GM12891 (cell line): ENCODE measurements around the gene TFF3.

ENCODE experiments used
- DNase-seq: peaks from one replicate; pipeline ENCODE4 v3.0.0; 2011; ENCODE audit warnings: low spot score; ENCODE audit not compliant: insufficient read length
- FAIRE-seq: peaks from 2 replicates; lab custom pipeline; 2011; peaks lifted over from hg19 to GRCh38; lab: Jason Lieb, UNC
- PAX5 ChIP-seq: IDR thresholded peaks from 2 replicates; pipeline ENCODE4 v1.6.1; 2011; ENCODE audit warnings: low read length, moderate library complexity, mild to moderate bottlenecking; ENCODE audit not compliant: insufficient read depth, severe bottlenecking
- POLR2A ChIP-seq: IDR thresholded peaks from 2 replicates; pipeline ENCODE4 v1.6.1; 2011; ENCODE audit warnings: low read depth, low read length, control low read depth
- POLR2AphosphoS5 ChIP-seq: IDR thresholded peaks from 2 replicates; pipeline ENCODE4 v1.6.1; 2011; ENCODE audit warnings: low read depth, low read length, control low read depth
- POU2F2 ChIP-seq: IDR thresholded peaks from 2 replicates; pipeline ENCODE4 v1.6.1; 2011; ENCODE audit warnings: low read depth, mild to moderate bottlenecking, control low read depth, low read length, moderate library complexity
- SPI1 ChIP-seq: IDR thresholded peaks from 2 replicates; pipeline ENCODE4 v1.6.1; 2011; ENCODE audit warnings: low read depth, low read length, control low read depth
- TAF1 ChIP-seq: IDR thresholded peaks from 2 replicates; pipeline ENCODE4 v1.6.1; 2011; ENCODE audit warnings: low read depth, low read length, control low read depth

TFF3 gene

DNA sequence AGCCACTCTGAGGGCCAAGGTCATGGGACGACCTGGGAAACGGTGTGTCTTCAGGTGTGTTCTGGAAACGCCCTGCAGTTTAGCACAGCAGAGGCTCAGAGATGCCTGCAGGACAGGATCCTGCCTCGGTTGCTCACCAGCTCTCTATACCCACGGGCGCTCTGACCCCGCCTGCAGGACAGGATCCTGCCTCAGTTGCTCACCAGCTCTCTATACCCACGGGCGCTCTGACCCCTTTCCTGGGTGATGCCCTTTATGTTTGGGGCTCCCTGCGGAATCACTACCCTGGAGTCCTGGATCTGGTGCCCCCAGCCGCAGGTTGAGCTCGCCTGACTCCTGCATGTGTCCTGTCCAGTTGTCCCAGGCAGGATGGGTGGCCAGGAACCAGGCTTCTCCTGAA lies 32.5 kb downstream of the TFF3 start:
- DNase-seq: no peak
- FAIRE-seq: no peak
- TF ChIP-seq PAX5: no peak
- no peak for TF ChIP-seq SPI1
- no peak for TF ChIP-seq POU2F2
- TF ChIP-seq TAF1: no peak
- no peak for TF ChIP-seq POLR2A
- no peak for TF ChIP-seq POLR2AphosphoS5

DNA sequence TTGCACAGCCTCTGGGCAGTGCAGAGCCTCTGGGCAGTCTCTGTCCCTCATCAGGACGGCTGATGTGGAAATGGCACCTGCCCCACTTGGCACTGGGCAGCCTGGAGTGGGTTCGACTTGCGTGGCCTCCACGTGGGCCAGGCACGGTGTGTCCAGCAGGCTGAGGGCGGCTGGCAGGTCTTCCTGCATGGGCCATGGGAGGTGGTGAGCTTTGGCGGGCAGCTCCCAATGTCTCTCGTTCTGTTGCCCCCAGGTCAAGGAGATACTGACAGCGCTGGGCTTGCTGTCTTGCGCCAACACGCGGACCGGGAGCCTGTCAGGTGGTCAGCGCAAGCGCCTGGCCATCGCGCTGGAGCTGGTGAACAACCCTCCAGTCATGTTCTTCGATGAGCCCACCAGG lies 33.2 kb downstream of the TFF3 start:
- TF ChIP-seq SPI1: no peak
- no peak for TF ChIP-seq POU2F2
- no peak for TF ChIP-seq POLR2A
- FAIRE-seq (no peak), DNase-seq (no peak)

DNA sequence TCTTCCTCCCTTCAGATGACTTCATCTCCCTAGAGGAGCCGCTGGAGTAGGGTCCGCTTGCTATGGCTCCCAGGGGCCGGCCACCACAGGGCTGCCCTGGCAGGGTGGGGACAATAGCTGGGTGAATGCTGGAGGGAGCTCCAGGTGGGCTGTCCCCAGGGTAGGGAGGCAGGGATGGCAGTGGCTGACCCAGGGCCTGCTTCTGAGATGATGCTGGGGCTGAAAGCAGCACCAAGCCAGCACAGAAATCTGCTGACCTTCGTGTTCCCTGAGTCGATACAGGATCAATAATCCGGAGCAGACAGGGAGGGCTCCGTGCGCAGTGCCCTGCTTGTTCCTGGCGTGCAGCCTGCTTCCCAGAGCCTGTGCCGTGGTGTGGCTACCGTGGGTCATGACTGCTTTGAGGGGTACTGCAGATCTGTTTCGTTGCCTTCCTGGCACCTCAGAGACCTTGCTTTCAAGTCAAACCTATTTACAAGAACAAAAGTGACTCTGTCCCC lies 34.0 kb downstream of the TFF3 start:
- no peak for FAIRE-seq
- no peak for DNase-seq
- TF ChIP-seq POLR2AphosphoS5: no peak
- TF ChIP-seq PAX5: no peak
- TF ChIP-seq POU2F2: no peak
- TF ChIP-seq POLR2A: no peak
- TF ChIP-seq TAF1: no peak
- TF ChIP-seq SPI1: no peak

DNA sequence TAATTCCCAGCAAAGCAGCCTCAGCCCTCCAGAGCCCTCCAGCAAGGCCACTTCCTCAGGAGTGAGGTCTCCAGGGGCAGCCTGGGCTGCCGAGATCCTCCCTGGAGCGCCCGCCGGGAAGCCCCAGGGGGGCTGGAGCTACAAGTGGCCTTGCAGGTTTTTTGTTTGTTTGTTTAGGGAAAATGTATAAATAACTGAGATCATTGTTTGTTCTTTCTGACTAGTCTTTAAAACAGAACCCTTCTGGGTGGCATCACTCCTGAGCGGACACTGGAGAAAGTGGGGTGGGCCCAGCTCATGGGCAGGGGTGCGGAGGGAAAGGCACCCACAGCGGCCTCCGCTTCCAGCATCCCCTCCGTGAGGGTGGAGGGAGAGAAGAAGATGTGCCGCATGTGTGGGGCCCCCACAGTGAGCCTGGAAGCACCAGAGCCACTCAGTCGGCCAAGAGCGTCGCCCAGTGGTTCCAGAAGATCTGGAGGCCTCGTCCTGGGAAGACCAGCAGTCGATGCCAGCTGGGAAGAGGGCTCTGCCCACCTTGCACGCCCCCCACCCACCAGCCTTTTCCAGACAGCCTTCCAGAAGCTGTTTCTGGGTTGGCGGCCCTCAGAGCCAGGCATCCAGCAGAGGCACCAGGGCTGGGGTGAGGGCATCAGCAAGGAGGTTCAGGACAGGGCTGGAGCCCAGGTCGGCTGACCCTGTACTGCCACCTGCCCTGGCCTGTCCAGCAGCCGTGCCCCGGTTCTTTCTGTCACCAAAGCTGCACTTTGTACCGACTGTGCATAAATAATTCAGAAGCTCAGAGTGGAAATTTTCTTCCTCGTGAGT lies 34.6 kb downstream of the TFF3 start:
- TF ChIP-seq POLR2AphosphoS5 (no peak), PAX5 (no peak), TAF1 (no peak), SPI1 (no peak), POLR2A (no peak), POU2F2 (no peak)
- DNase-seq: no peak
- FAIRE-seq: no peak

DNA sequence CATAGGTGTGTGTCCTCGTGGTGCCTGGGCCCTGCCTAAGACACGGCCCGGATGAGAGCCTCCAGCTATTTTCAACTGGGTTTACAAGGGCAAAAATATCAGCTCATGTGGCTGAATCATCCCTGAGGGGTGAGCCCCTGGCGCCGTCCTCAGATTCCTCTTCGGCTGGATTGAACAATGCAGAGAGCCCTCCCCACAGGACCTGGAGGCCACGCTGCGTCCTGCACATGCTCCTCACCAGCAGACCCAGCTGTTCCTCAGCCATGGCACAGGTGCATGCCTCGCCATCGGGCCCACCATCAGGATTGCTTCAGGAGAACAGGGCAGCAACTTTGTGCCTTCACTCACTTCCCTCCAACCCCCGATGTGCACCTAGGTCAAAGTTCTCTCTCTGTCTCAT lies 35.3 kb downstream of the TFF3 start:
- DNase-seq (no peak), FAIRE-seq (no peak)
- TF ChIP-seq POU2F2: no peak
- TF ChIP-seq TAF1: no peak
- no peak for TF ChIP-seq POLR2AphosphoS5
- no peak for TF ChIP-seq PAX5
- no peak for TF ChIP-seq POLR2A
- no peak for TF ChIP-seq SPI1

DNA sequence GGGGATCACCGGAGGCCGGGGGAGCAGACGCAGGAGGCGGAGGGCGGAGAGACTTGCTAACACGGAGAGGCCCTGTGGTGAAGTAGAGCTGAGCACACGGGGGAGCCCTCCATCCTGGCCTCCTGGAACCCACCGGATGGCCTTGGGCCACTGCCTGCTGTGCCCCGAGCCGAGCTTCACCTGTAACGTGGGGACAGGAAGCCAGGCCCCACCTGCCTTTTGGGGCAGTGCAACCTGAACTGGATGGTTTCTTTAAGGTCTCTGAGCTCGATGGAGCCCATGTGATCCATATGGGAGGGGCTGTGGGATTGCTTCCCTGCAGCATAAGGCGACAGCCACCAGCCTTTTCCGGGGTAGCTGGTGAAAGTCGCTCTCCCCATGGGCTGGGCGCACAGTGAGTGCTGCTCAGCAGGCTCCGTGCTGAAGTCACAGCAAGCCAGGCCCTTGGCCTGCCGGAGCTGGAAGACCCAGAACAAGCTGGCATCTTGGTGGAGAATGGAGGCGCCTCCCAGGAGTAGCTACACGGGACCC lies 35.8 kb downstream of the TFF3 start:
- DNase-seq (no peak), FAIRE-seq (no peak)
- no peak for TF ChIP-seq POLR2AphosphoS5
- TF ChIP-seq TAF1: no peak
- TF ChIP-seq PAX5: no peak
- TF ChIP-seq POLR2A: no peak
- no peak for TF ChIP-seq POU2F2
- no peak for TF ChIP-seq SPI1

DNA sequence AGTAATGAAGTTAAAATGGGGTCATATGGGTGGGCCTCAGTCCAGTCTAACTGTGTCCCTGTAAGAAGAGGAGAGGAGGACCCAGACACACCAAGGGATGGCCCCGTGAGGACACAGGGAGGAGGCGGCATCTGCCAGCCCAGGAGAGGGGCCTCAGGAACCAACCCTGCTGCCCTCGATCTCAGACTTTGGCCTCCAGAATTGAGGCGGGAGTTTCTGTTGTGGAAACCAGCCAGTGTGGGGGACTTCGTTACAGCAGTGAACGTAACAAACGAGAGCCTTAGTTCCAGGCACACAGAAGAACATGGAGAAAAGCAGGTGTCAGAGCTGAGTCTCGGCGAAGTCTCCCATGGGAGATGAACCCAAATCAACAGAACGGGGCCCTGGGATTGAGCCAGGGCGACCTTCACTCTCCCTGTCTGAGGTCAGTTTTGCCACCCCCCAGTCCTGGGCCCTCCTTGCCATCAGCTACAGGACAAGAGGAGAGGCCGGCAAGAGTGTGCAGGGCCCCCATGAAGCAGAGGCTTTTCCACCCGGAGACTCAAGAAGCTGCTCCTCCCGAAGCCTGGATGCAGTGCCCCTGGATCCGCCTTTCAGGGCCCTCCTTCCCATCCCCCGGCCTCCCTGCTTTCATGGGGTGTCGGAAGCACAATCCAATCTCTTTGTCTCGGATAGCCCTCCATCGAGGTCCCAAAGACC lies 36.6 kb downstream of the TFF3 start:
- TF ChIP-seq POU2F2 (no peak), POLR2AphosphoS5 (no peak), POLR2A (no peak), SPI1 (no peak), TAF1 (no peak), PAX5 (no peak)
- FAIRE-seq (no peak), DNase-seq (no peak)

- TF ChIP-seq TAF1 (no peak), SPI1 (no peak), PAX5 (no peak), POU2F2 (no peak)
- DNase-seq (no peak), FAIRE-seq (no peak)
These were observed 37.6 kb downstream of the TFF3 start for GRCh38 chr21:42277593-42277992.

GRCh38 chr21:42276526-42277154 lies 38.6 kb downstream of the TFF3 start:
- peak; percentile 16 for FAIRE-seq
- DNase-seq: no peak
- no peak for TF ChIP-seq PAX5
- no peak for TF ChIP-seq SPI1
- TF ChIP-seq TAF1: no peak
- no peak for TF ChIP-seq POLR2AphosphoS5
- no peak for TF ChIP-seq POU2F2
- TF ChIP-seq POLR2A: no peak
